CD14-positive monocyte (primary cell): Measurements from ENCODE around the gene ST7. TPM values are rescaled to one million over a fixed set of nuclear protein-coding genes. Genes with fewer than 3 reads are reported as not detected.

Experiments
- DNase-seq, 3 donors: peaks; one replicate each; pipeline ENCODE4 v3.0.0-alpha.2; 2011 to 2022
- H2AFZ ChIP-seq: 2 replicates; pipeline ENCODE4 v1.6.0; 2012; ENCODE audit warnings: mild to moderate bottlenecking, low read depth, low read length, inconsistent platforms; ENCODE audit not compliant: insufficient read depth, poor library complexity, severe bottlenecking
- H3K27ac ChIP-seq, 2 donors: 1 replicate in 1 of 2; 2 replicates in 1 of 2; pipeline ENCODE4 v1.5.1; 2012 to 2013; ENCODE audit warnings: low read length in 2 of 2, control low read depth in 1 of 2, inconsistent platforms in 1 of 2, low read depth in 1 of 2, mild to moderate bottlenecking in 1 of 2
- H3K27me3 ChIP-seq, 2 donors: one replicate each; pipeline versions ENCODE4 v1.6.0 to v1.6.1; 2011 to 2013; ENCODE audit warnings: low read length in 2 of 2; ENCODE audit not compliant: control insufficient read depth in 2 of 2, insufficient read depth in 2 of 2
- H3K36me3 ChIP-seq, 2 donors: replicated peaks in 1 of 2; 1 replicate in 1 of 2; 2 replicates in 1 of 2; pipeline versions ENCODE4 v1.5.1 to v1.6.1; 2012 to 2013; ENCODE audit warnings: low read length in 2 of 2, control low read depth in 1 of 2, inconsistent platforms in 1 of 2, mild to moderate bottlenecking in 1 of 2; ENCODE audit not compliant: insufficient read depth in 2 of 2, control insufficient read depth in 1 of 2
- H3K4me1 ChIP-seq, 2 donors: 1 replicate in 1 of 2; 2 replicates in 1 of 2; pipeline versions ENCODE4 v1.5.1 to v1.6.1; 2012 to 2013; ENCODE audit warnings: low read length in 2 of 2, control low read depth in 1 of 2, inconsistent platforms in 1 of 2, mild to moderate bottlenecking in 1 of 2, moderate library complexity in 1 of 2; ENCODE audit not compliant: insufficient read depth in 2 of 2, control insufficient read depth in 1 of 2
- H3K4me2 ChIP-seq: replicated peaks from 2 replicates; pipeline ENCODE3; 2012; ENCODE audit warnings: low read length, moderate library complexity, mild to moderate bottlenecking; ENCODE audit not compliant: poor library complexity, severe bottlenecking; ENCODE audit errors: extremely low read depth
- H3K4me3 ChIP-seq, 3 experiments: fragments of 200-600 bp in 1 of 3; sonication (generic) in 1 of 3; replicated peaks in 1 of 3; 1 replicate in 2 of 3; 2 replicates in 1 of 3; pipeline ENCODE4 v1.5.1; 2011 to 2013; ENCODE audit warnings: low read length in 3 of 3, mild to moderate bottlenecking in 3 of 3, control low read depth in 2 of 3, low read depth in 2 of 3, inconsistent platforms in 1 of 3, moderate library complexity in 1 of 3
- H3K79me2 ChIP-seq: 2 replicates; pipeline ENCODE4 v1.6.0; 2012; ENCODE audit warnings: mild to moderate bottlenecking, control low read depth, inconsistent platforms, low read length, moderate library complexity; ENCODE audit not compliant: insufficient read depth
- H3K9ac ChIP-seq: 2 replicates; pipeline ENCODE4 v1.6.0; 2017; ENCODE audit warnings: low read length, mild to moderate bottlenecking; ENCODE audit not compliant: insufficient read depth, poor library complexity, severe bottlenecking
- H3K9me3 ChIP-seq, 2 donors: replicated peaks in 1 of 2; 1 replicate in 1 of 2; 2 replicates in 1 of 2; pipeline versions ENCODE4 v1.5.1 to v1.6.1; 2012 to 2013; ENCODE audit warnings: low read length in 2 of 2, control low read depth in 1 of 2; ENCODE audit not compliant: control insufficient read depth in 1 of 2, insufficient read depth in 1 of 2
- H4K20me1 ChIP-seq: 2 replicates; pipeline ENCODE4 v1.6.0; 2012; ENCODE audit warnings: mild to moderate bottlenecking, low read length, control low read depth, moderate library complexity; ENCODE audit not compliant: insufficient read depth
- H3K27ac Mint-ChIP-seq, 7 donors: one replicate each; pipeline ENCODE4 v1.8.0; 2020; ENCODE audit warnings: mild to moderate bottlenecking in 7 of 7, mixed read lengths in 7 of 7, moderate library complexity in 6 of 7, inconsistent platforms in 2 of 7
- H3K27me3 Mint-ChIP-seq, 3 donors: one replicate each; pipeline ENCODE4 v1.8.0; 2021 to 2022; ENCODE audit warnings: low read depth in 3 of 3, mild to moderate bottlenecking in 3 of 3, mixed read lengths in 3 of 3, moderate library complexity in 3 of 3, inconsistent platforms in 1 of 3
- H3K36me3 Mint-ChIP-seq, 2 donors: one replicate each; pipeline ENCODE4 v1.8.0; 2020; ENCODE audit warnings: mixed read lengths in 2 of 2, inconsistent platforms in 1 of 2, mild to moderate bottlenecking in 1 of 2
- H3K4me1 Mint-ChIP-seq: one replicate; pipeline ENCODE4 v1.8.0; 2020; ENCODE audit warnings: mild to moderate bottlenecking, mixed read lengths
- H3K4me3 Mint-ChIP-seq, 2 donors: one replicate each; pipeline ENCODE4 v1.8.0; 2020; ENCODE audit warnings: mild to moderate bottlenecking in 2 of 2, mixed read lengths in 2 of 2, moderate library complexity in 1 of 2
- H3K9me3 Mint-ChIP-seq, 7 donors: one replicate each; pipeline ENCODE4 v1.8.0; 2020 to 2022; ENCODE audit warnings: mixed read lengths in 7 of 7, mild to moderate bottlenecking in 6 of 7, moderate library complexity in 6 of 7, inconsistent platforms in 2 of 7
- CTCF ChIP-seq: fragments of 200-600 bp; IDR thresholded peaks from one replicate; pipeline ENCODE4 v1.8.0; 2022; ENCODE audit warnings: antibody characterized with exemption, mild to moderate bottlenecking
- WGBS: methylation state at CpG from one replicate; pipeline ENCODE4 v1.1.5; 2013; ENCODE audit warnings: missing lambda C conversion rate; ENCODE audit not compliant: insufficient coverage; 5-methylcytosine and 5-hydroxymethylcytosine counted together
- intact Hi-C, 2 donors: fragments of 100-400 bp; cut with micrococcal nuclease; formaldehyde crosslinking; loops; one replicate each; pipeline versions ENCODE4 v1.15.0 to v1.15.1; 2023
- polyA plus RNA-seq, 3 donors: library from polyadenylated mRNA; depleted of rRNA in 1 of 3; unstranded in 2 of 3; stranded (reverse) in 1 of 3; fragments of 300-500 nt in 2 of 3; fragments of >200 nt in 1 of 3; fragmentation: Illumina TruSeq in 2 of 3; gene quantifications; 1 replicate in 2 of 3; 2 replicates in 1 of 3; pipeline ENCODE4 v1.2.3, GENCODE V29; 2012 to 2021

ST7 gene
- polyA plus RNA-seq, 3 donors = 3.6 to 5.5 (median 4.1) TPM

GRCh38 chr7:117259615-117260014 is 306.3 kb downstream of the ST7 start:
- H3K9me3 ChIP-seq = no peaks in the 10 kb centered on the region
- H3K79me2 ChIP-seq = no peaks in the 10 kb centered on the region
- no peaks in the 10 kb centered on the region for H3K36me3 Mint-ChIP-seq
- TF ChIP-seq CTCF = no peak
- H3K9ac ChIP-seq = no peak overlapping the region
- H3K27ac ChIP-seq = no peak overlapping the region
- DNase-seq = no peak
- H3K4me1 ChIP-seq = no peaks in the 10 kb centered on the region
- H3K4me3 ChIP-seq = no peak overlapping the region
- H3K9me3 Mint-ChIP-seq = peaks cover 0 to 2% (median 0%) of the 10 kb centered on the region in 7 donors
- H3K27ac Mint-ChIP-seq = no peak overlapping the region
- intact Hi-C loops = no loop called here
- H3K27me3 Mint-ChIP-seq = peaks cover 0 to 5% (median 4%) of the 10 kb centered on the region in 3 donors
- H3K4me2 ChIP-seq = no peak overlapping the region
- H3K27me3 ChIP-seq = no peaks in the 10 kb centered on the region
- H3K36me3 ChIP-seq = no peaks in the 10 kb centered on the region
- no CpG with 5 or more reads among the region's 1 CpG for WGBS
- no peaks in the 10 kb centered on the region for H3K4me1 Mint-ChIP-seq
- no peak overlapping the region for H2AFZ ChIP-seq
- no peaks in the 10 kb centered on the region for H4K20me1 ChIP-seq
- no peak overlapping the region for H3K4me3 Mint-ChIP-seq

- Mint-ChIP-seq H3K36me3 (no peaks in the 10 kb centered on the region), H3K4me3 (no peak overlapping the region), H3K9me3 (peaks cover 0 to 3% (median 0%) of the 10 kb centered on the region in 7 donors), H3K27me3 (peaks cover 0 to 6% (median 4%) of the 10 kb centered on the region in 3 donors), H3K27ac (no peak overlapping the region), H3K4me1 (no peaks in the 10 kb centered on the region)
- Histone ChIP-seq H2AFZ (no peak overlapping the region), H3K9ac (no peak overlapping the region), H3K36me3 (no peaks in the 10 kb centered on the region), H3K9me3 (no peaks in the 10 kb centered on the region), H3K27ac (no peak overlapping the region), H3K4me1 (no peaks in the 10 kb centered on the region), H3K4me3 (no peak overlapping the region), H3K4me2 (no peak overlapping the region), H3K27me3 (no peaks in the 10 kb centered on the region), H3K79me2 (no peaks in the 10 kb centered on the region), H4K20me1 (no peaks in the 10 kb centered on the region)
- no peak for TF ChIP-seq CTCF
- WGBS = 100% methylated on average over 1 of the region's 2 CpGs
- intact Hi-C loops = no loop called here
- DNase-seq = no peak
Measured at GRCh38 chr7:117262546-117262945, 309.2 kb downstream of the ST7 start.
